ENCODE results near the gene ZSCAN20.

Gene ZSCAN20

DNA sequence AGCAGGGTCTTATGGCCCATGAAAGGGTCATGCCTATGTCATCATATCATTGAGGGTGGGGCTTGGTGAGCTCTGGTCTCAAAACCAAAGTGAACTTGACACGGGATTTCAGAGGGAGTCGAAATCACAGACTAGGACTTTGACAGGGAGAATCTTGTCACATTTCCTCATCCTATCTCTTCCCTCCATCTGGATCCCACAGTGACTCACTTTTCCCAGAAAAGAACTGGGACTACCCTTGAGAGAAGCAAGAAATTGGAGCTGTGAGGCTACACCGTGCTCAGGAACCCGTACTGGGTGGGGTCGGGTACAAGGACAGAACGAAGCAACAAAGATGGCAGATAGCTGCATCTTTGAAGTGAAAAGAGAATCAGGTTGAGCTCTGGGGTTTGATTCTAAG is 69.5 kb downstream of the ZSCAN20 start:
- no peak for DNase-seq

Data from CD4-positive, alpha-beta T cell treated with Interferon alpha-2 for 1 hour (primary cell).